Neural cell (in vitro differentiated cells): ENCODE measurements around the gene TPRG1.

Experiments used
- CTCF ChIP-seq: fragments of 450-650 bp; IDR thresholded peaks from 2 replicates; pipeline ENCODE4 v1.5.1; 2014; ENCODE audit warnings: antibody characterized with exemption, mild to moderate bottlenecking, moderate library complexity; ENCODE audit not compliant: poor library complexity, severe bottlenecking
- POLR2AphosphoS5 ChIP-seq: IDR thresholded peaks from 2 replicates; pipeline ENCODE4 v1.6.1; 2012

- TF ChIP-seq CTCF (peak; percentile 19), POLR2AphosphoS5 (no peak)
These were observed 2.0 kb upstream of the TPRG1 start for GRCh38 chr3:189169728-189170127.
